Measurements from ENCODE around the gene SPATA21. TPM values are rescaled to one million over a fixed set of nuclear protein-coding genes. Genes with fewer than 3 reads are reported as not detected.

The SPATA21 gene
- total and polyA plus RNA-seq, 2 donors (not counting 3 experiments of a cell fraction or from before 2014, with no cell fraction given): not detected

GRCh38 chr1:16371725-16372124 is 65.5 kb downstream of the SPATA21 start:
- H3K27ac ChIP-seq (ENCODE audit: insufficient read depth, low read depth, low read length): peak overlapping the region; percentile 72
- no TSS peak for BruUV-seq (replicated peaks)
- DNase-seq (ENCODE audit: low read depth, low spot score) (peak; percentile 82), FAIRE-seq (peak; percentile 70)
- H3K9me1 ChIP-seq (replicated peaks; ENCODE audit: control insufficient read depth, extremely low read depth, insufficient read depth, low read length): no peaks in the 10 kb centered on the region
- intact Hi-C loops (cut with micrococcal nuclease) (loop anchor here (5.0 kb wide), 2 partner anchors 126 to 141 kb away; partner anchors contain the start of gene RNU1-1), dilution Hi-C loops (cut with MboI; ENCODE audit: extremely low pct_ligation_motif_present, low sequenced_read_pairs) (no loop called here)
- ChIA-PET CTCF (interaction anchor here (2.0 to 4.9 kb wide), 2 partner anchors 9 to 69 kb away, joined by 12 to 18 read pairs; partner anchors contain the start of gene NECAP2), POLR2A (no interaction called here)
- no peak overlapping the region for H2AFZ ChIP-seq (ENCODE audit: low read depth, low read length)
- no peaks in the 10 kb centered on the region for H3K36me3 ChIP-seq (ENCODE audit: control insufficient read depth in 2 of 2, extremely low read depth in 1 of 2, insufficient read depth in 2 of 2, low read length in 2 of 2)
- H3K27me3 ChIP-seq (ENCODE audit: control insufficient read depth in 2 of 2, insufficient read depth in 2 of 2, low read length in 2 of 2): no peaks in the 10 kb centered on the region
- peaks cover 62% of the 10 kb centered on the region for H3K4me1 ChIP-seq (ENCODE audit: control insufficient read depth, extremely low read depth, insufficient read depth, low read length)
- H3K79me2 ChIP-seq (ENCODE audit: control insufficient read depth, insufficient read depth, low read length): peaks cover 84% of the 10 kb centered on the region
- H3K4me2 ChIP-seq (ENCODE audit: insufficient read depth, low read length): peak overlapping the region; percentile 20
- H4K20me1 ChIP-seq (replicated peaks; ENCODE audit: control insufficient read depth, extremely low read depth, insufficient read depth, low read length): no peaks in the 10 kb centered on the region
- H3K9ac ChIP-seq (replicated peaks; ENCODE audit: extremely low read depth, insufficient read depth, low read length): peak overlapping the region; percentile 41
- no peak overlapping the region for H3K4me3 ChIP-seq (replicated peaks in 1 of 3; ENCODE audit: insufficient read depth in 1 of 3, low read depth in 1 of 3, low read length in 3 of 3)
- TF ChIP-seq JUN (IDR thresholded peaks at IDR 0.05; ENCODE audit: borderline replicate concordance, insufficient read depth, insufficient read length, low read depth): peak; percentile 97
- peak; percentile 85 for TF ChIP-seq FOS (IDR thresholded peaks at IDR 0.05; ENCODE audit: borderline replicate concordance, insufficient read depth, low read length)
- TF ChIP-seq POLR2AphosphoS5 (IDR thresholded peaks at IDR 0.05; ENCODE audit: insufficient read depth, low read depth, low read length): no peak
- TF ChIP-seq POLR2A (IDR thresholded peaks at IDR 0.05; ENCODE audit: low read depth, low read length): peak; percentile 23
- TF ChIP-seq EZH2 (IDR thresholded peaks at IDR 0.05; ENCODE audit: borderline replicate concordance, low read depth, low read length, severe bottlenecking): no peak
- TF ChIP-seq GATA2 (IDR thresholded peaks at IDR 0.05; ENCODE audit: insufficient read depth, insufficient read length, low read depth, low read length): no peak
- no peaks in the 10 kb centered on the region for H3K9me3 ChIP-seq (replicated peaks; ENCODE audit: control insufficient read depth, insufficient read depth, low read length)

GRCh38 chr1:16369821-16370220 is 67.4 kb downstream of the SPATA21 start:
- H3K9ac ChIP-seq (replicated peaks; ENCODE audit: extremely low read depth, insufficient read depth, low read length): no peak overlapping the region
- H3K4me3 ChIP-seq (replicated peaks in 1 of 3; ENCODE audit: insufficient read depth in 1 of 3, low read depth in 1 of 3, low read length in 3 of 3): no peak overlapping the region
- dilution Hi-C loops (cut with MboI; ENCODE audit: extremely low pct_ligation_motif_present, low sequenced_read_pairs) (no loop called here), intact Hi-C loops (cut with micrococcal nuclease) (loop anchor here (5.0 kb wide), 2 partner anchors 127 to 142 kb away; partner anchors contain the start of gene RNU1-1)
- peaks cover 65% of the 10 kb centered on the region for H3K79me2 ChIP-seq (ENCODE audit: control insufficient read depth, insufficient read depth, low read length)
- no peak for TF ChIP-seq MAX (IDR thresholded peaks at IDR 0.05; ENCODE audit: insufficient read depth, insufficient read length)
- TF ChIP-seq CTCF (IDR thresholded peaks at IDR 0.05; ENCODE audit: extremely low read depth in 1 of 2, insufficient read depth in 1 of 2, low read depth in 1 of 2, low read length in 2 of 2): no peak
- no peak for TF ChIP-seq POLR2AphosphoS5 (IDR thresholded peaks at IDR 0.05; ENCODE audit: insufficient read depth, low read depth, low read length)
- no peak for TF ChIP-seq JUN (IDR thresholded peaks at IDR 0.05; ENCODE audit: borderline replicate concordance, insufficient read depth, insufficient read length, low read depth)
- ChIA-PET CTCF (interaction anchor here (1.0 kb wide), 1 partner anchor 11 kb away, joined by 3 read pairs; no protein-coding TSS in a partner anchor), POLR2A (no interaction called here)
- no peak for FAIRE-seq
- H3K27me3 ChIP-seq (ENCODE audit: control insufficient read depth in 2 of 2, insufficient read depth in 2 of 2, low read length in 2 of 2): no peaks in the 10 kb centered on the region
- DNase-seq (ENCODE audit: low read depth, low spot score): no peak
- H3K4me2 ChIP-seq (ENCODE audit: insufficient read depth, low read length): no peak overlapping the region
- BruUV-seq (replicated peaks): no TSS peak
- peaks cover 47% of the 10 kb centered on the region for H3K4me1 ChIP-seq (ENCODE audit: control insufficient read depth, extremely low read depth, insufficient read depth, low read length)
- H3K9me3 ChIP-seq (replicated peaks; ENCODE audit: control insufficient read depth, insufficient read depth, low read length): no peaks in the 10 kb centered on the region
- H3K9me1 ChIP-seq (replicated peaks; ENCODE audit: control insufficient read depth, extremely low read depth, insufficient read depth, low read length): no peaks in the 10 kb centered on the region
- H3K27ac ChIP-seq (ENCODE audit: insufficient read depth, low read depth, low read length): no peak overlapping the region
- H4K20me1 ChIP-seq (replicated peaks; ENCODE audit: control insufficient read depth, extremely low read depth, insufficient read depth, low read length): no peaks in the 10 kb centered on the region
- no peaks in the 10 kb centered on the region for H3K36me3 ChIP-seq (ENCODE audit: control insufficient read depth in 2 of 2, extremely low read depth in 1 of 2, insufficient read depth in 2 of 2, low read length in 2 of 2)
- H2AFZ ChIP-seq (ENCODE audit: low read depth, low read length): no peak overlapping the region
